Activated CD4-positive, alpha-beta T cell treated with anti-CD3 and anti-CD28 coated beads, Interleukin-10, Interleukin-2, amounts not matched to agents 100 ng/mL and 50 ng/mL, durations not matched to agents 16 hours and 8 hours (primary cell): ENCODE data around the gene UBC.
"Not testable (repeated sequence)": the region's sequence is repeated elsewhere in the genome, so short reads cannot be mapped to it uniquely, and the experiment has no call there.

Source experiments
- DNase-seq: peaks from one replicate; pipeline ENCODE4 v3.0.0-alpha.2; 2020

The UBC gene

DNA sequence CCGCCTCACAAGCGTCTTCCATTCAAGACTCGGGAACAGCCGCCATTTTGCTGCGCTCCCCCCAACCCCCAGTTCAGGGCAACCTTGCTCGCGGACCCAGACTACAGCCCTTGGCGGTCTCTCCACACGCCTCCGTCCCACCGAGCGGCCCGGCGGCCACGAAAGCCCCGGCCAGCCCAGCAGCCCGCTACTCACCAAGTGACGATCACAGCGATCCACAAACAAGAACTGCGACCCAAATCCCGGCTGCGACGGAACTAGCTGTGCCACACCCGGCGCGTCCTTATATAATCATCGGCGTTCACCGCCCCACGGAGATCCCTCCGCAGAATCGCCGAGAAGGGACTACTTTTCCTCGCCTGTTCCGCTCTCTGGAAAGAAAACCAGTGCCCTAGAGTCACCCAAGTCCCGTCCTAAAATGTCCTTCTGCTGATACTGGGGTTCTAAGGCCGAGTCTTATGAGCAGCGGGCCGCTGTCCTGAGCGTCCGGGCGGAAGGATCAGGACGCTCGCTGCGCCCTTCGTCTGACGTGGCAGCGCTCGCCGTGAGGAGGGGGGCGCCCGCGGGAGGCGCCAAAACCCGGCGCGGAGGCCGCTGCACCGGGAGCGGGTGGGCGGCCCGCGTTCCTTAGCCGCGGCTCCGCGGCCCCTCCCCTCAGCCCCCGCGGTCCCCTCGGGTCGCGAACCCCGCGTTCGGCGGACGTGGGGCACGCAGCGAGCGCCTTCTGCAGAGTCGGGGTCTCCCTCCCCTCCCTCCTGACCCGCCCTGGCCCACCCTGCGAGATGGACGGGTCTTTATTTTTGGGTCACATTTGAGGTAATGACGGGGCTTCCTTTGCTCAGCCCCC lies at the start of gene UBC:
Gene UBC (minus strand): TSS at position 259 of the 847 bp plus-strand sequence. CDS start 879 bp downstream, outside the sequence.
- peak; percentile 89 for DNase-seq

DNA sequence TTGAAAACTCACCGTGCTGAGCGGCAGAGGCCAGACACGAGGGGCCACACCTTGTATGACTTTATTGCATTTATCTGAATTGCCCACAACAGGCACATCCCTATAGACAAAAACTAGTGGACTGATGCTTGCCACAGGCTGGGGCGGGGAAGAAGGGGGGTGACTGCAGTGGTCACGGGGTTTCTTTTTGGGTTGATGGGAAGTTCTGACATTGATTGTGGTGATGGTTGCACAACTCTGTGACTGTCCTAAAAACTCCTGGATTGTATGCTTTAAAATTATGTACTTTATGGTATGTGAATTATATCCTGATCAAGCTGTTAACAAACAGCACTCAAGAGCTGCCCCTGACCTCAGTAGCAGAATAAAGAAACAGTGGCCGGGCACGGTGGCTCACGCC lies 48.8 kb upstream of the UBC start:
- no peak for DNase-seq

DNA sequence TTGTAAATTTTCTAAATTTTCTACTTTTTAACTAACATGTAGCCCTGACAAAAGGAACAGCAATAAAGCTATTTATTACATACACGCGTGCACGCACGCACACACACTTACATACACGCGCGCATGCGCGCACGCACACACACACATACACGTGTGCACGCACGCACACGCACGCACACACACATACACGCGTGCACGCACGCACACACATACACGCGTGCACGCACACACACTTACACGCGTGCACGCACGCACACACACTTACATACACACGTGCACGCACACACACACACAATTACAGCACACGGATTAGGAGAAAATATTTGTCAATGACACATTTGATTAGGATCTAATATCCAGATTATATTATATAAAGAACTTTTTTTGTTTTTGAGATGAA lies 46.6 kb upstream of the UBC start:
- no peak for DNase-seq

DNA sequence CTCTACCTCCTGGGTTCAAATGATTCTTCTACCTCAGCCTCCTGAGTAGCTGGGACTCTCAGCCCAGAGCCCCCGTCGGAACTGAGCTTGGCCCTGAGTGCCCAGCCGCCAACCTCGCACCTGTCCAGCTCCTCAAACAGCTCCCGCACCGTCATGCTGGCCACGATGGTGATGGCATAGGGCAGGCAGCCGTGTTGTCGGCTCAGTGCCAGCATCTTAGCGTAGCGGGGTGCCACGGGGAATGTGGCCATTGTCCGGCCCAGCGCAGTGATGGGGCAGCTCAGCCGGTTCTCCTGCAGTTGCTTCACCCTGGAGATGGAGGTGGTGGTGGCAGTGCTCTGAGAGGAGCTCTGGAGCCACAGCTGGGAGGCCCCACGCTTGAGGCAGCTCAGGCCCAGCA lies 42.1 kb upstream of the UBC start:
- no peak for DNase-seq

DNA sequence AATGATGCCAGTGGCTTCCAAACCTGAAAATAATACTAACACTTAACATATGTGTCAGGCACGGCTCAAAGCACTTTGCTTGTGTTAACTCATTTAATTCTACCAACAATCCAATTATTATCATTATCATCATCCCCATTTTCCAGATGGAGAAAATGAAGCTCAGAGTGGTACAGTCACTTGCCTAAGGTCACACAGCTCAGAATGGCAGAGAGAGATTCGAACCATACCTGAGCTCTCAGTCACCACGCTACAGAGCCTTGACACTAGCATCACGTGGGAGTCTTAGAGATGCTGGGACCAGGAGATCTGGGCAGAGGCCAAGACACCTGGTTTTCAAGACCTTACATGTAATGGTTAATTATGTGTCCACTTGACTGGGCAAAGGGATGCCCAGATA lies 40.3 kb upstream of the UBC start:
- DNase-seq = no peak

DNA sequence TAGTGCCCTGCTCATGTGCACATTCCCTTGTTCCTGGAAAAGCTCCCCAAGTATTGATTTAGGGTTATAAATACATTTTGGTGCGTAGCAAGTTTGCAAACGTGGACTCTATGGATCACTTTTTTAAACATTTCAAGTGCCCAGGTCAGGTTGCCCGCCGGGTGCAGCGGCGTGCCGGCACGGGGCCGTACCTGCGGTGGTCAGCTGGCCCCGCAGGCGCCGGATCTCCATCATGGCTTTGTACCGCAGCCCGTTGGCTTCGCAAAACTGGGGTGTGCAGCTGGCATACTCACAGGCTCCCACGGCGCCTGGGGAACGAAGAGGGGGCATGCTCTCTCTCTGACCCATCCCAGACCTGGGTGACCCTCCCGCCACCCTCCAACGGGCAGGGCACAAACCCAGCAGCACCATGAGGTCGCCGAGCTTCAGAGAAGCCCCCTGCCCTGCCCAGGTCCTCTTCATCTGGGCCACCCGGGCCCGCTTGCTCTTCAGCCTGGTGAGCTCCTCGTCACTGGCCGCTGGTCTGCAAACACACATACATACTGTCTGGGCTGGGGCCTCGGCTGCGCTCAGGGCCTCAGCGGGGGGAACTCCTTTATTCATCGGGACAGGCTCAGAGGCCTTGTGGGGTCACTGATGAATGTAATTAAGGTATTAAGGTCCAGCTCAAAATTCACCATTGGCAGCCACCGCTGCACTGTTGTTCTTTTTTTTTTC lies 39.4 kb upstream of the UBC start:
- no peak for DNase-seq

DNA sequence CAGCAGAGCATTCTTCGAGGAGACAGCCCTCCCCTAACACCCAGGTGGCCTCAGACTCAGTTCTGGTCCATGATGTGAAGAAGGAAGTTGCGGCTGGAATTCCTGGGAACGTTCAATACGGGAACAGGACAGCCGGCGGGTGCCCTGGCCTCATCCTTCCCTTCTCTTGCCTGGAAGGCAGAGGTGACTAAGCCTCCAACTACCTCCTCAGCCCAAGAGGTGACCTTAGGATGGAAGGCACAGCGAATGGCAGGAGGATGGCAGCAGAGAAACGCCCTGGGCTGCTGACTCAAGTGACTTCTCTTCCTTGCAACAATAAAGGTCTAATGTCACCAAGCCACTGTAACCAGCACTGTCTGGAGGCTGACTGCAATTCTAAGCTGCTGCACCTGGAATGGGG lies 38.4 kb upstream of the UBC start:
- DNase-seq = no peak

DNA sequence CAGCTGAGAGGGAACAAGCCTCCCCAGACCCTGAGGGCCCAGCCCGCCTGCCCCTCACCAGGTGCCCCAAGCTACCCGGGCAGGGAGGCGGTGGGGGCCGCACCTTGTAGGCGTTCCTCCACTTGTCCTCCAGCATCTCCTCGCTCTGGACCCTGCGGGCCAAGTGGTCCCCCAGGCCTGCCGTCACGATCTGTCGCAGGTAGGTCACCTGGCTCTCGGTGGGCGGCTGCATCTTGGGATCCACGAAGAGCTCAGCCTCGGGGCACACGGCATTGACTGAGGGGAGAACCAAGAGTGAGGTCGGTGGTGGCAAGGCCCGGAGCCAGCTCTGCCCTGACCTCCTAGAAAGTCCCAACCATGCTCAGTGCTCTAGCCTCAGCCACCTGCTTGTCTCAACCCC lies 37.8 kb upstream of the UBC start:
- no peak for DNase-seq

DNA sequence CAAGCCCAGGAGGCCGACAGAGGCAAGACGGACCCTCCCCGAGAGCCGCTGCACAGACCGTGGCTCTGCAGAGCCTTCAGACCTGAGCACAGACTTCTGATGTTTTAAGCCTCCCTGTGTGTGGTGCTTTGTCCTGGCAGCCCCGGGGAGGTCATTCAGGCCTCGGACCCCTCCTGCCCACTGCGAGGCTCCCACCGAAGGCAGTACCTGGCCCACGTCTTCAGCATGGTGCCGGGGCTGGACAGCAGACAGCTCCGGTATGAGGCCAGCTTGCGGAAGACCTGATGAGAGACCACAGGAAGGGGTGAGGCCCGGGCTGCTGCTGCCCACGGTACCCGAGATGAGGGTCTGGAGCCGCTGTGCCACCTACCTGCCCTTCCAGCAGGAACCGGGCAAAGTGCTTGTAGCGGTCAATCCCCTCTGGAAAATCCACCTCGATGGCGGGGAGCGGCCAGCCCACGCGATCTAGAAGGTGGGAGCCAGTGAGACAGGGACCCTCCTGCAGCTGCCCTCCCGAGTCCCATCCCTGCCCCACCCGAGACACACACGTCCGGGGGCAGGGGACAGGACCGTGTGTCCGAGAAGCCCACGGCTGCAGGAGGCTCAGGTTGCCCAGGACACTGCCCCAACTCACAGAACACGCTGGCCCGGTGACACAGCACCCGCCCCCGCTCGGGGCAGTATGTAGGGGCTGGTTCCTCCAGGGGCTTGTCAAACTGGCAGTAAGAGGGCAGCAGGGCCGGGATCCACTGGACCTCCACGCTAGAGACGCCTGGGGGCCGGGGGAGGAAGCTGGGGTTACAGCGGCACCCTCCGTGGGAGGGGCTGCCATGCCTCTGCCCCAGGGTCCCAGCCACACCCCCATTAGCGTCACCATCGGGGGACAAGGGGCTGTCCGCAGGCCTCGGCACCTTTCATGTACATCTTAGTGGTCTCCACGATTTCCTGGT lies 35.6 kb upstream of the UBC start:
- DNase-seq = no peak

DNA sequence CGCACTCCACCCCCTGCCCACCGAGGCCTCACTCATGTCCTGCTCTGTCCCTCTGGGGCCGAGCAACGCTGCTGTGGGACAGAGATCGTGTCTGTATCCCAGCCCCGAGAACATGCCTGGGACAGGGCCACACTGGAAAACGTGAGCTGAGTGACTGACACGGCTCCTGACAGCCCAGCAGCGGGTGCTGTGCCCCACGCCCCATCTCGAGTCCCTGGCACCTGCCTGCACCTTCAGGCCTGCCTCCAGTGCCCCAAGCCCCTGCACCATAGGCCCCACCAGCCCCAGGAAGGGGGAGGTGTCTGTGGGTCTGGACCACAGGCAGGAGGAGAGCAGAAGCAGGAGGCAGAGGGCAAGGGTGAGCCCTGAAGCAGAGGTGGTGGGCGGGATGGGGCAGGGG lies 34.6 kb upstream of the UBC start:
- DNase-seq = no peak

DNA sequence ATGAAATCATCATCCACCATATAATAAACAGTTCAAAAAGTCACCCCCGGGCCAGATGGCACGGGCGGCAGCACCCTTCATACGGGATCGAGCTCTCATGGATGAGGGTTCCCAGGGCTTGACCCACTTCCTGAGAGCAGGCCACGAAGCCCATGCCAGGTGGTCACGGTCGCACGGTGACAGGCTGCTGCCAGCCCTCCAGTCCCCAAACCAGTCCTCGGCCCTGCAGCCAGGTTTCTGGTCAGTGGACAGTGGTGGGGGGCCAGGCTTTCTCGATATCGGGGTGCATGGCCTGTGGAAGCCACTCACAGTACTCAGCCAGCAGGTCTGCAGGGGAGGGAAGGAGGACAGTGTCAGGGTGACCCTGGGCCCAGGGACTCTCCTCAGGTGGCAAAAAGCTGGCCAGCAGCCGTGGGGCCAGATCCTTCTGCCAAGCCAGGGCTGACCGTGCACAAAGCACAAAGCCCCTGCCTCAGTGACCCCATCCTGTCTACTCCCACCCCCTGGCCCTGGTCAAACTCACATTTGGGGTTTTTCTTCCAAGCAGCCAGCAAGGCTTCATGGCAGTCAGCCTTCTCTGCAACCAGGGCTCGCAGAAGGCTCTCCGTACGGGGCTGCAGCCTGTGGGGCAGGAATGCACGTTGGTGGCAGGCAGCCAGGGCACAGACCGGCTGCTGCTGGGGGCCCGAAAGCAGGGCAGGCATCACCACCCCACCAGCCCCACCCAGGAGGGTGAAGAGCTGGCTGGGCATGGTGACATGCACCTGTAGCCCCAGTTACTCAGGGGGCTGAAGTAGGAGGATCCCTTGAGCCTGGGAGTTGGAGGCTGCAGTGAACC lies 33.3 kb upstream of the UBC start:
- no peak for DNase-seq

DNA sequence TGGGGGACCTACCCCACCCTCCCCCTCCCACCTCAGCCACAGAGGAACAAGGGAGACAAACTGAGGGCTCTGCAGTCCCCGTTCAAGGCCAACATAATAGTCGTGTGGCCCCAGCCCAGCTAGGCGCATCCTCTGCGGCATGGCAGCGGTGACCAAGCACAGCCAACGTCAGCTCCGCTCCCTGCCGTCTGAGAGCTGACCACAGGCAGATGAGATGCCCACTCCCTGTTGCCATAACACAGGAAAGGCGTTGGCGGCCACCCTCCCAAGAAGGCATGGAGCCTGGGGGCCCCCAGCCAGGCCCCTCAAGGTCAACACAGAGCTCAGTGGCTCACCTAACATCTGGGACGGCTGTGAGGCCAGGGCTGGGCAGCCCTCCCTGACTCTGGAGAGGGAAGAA lies 32.6 kb upstream of the UBC start:
- DNase-seq = no peak

DNA sequence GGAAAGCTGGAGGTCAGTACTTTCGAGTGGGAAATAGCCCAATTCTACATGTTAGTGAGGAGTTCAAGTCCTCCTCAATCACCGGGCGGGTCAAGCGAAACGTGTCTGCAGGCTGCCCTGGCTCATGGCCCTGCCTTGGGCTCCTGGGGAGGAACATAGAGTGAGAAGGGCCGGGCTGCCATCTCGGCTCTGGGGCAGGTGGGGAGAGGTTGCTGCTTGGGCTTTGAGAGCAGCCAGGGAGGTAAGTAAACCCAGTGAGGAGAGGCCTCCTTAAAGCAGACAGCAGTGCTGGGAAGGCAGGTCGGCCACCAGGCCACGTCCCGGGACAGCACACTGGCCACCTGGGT lies 32.0 kb upstream of the UBC start:
- DNase-seq = no peak

DNA sequence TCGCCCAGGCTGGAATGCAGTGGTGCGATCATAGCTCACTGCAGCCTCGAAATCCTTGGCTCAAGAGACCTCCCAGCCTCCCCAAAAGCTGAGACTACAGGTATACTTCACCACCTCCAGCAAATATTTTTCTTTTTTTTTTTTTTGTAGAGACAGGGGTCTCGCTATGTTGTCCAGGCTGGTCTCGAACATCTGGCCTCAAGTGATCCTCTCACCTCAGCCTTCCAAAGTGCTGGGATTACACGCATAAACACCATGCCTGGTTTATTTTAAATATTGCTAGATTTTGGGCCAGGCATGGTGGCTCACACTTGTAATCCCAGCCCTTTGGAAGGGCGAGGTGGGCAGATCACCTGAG lies 26.7 kb upstream of the UBC start:
- DNase-seq = no peak

DNA sequence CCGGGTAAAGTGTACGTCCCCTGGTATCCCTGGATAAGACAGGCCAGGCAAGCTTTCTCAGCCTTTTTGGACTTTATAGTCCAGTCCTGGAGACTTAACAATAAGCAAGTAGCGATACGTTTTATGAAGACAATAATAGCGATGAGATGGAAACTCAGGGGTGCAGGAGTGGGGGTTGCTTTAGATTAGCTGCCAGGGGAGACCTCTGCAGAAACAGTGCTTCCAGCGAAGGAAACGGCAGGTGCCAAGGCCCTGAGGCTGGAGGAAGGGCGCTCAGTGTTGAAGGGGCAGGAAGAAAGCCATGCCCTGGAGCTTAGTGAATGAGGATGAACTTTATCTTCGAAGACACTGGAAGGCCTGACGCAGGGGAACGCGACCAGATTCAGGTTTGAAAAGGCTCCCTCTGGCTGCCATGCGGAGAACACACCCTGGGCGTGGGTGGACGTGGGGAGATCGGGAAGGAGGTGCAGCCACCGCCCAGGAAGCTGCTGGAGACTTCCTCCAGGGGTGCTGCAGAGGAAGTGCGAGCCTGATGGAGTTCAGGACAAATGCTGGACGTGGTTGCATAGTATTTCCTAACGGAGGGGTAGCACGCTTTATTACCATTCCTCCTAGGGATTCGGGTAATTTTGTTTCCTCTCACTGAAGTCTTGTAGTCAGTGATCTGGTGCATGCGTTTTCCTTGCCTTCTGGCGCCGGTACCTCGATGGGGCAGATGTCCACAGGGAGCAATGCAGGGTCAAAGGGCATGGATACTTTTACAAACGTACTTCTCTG lies 26.1 kb upstream of the UBC start:
- peak; percentile 90 for DNase-seq

DNA sequence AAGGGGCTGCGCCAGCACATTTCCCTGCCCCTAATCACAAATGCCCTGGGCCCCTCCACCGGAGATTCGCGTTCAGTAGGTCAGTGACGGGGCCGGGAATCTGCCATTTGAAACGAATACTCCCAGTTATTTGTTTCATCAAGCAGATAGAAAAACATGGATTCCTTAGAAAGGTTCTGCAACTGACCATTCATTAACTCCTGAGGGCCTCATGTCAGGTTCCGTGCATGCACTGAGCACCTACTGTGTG lies 25.6 kb upstream of the UBC start:
- no peak for DNase-seq

DNA sequence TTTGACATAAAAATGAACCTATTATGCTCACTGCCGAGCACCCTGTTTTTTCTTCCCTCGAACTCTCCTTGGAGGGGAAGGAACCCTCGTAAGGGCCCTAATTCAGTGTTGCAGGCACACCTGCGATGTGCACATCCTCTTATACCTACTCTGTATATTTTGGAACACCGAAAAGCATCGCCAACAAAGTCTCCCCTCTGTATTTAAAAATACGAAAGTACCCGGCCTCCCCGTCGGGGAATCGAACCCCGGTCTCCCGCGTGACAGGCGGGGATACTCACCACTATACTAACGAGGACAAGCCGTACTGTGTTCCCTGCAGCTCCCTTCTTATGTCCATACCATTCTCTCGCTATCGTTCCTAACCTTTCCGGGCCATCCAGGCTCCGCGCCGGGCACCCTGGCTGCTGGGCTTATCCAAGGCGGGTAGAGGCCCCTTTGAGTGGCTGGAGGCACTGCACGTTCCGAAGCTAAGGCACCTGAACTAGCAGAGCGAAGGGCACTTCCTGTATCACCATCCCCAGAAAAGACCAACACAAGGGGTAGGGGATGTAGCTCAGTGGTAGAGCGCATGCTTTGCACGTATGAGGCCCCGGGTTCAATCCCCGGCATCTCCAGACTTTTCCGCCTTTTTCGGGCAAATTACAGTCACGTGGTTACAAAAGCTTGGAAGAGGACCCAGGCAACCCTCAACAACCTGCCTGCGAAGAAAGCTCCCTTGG lies 25.1 kb upstream of the UBC start:
- peak; percentile 95 for DNase-seq

DNA sequence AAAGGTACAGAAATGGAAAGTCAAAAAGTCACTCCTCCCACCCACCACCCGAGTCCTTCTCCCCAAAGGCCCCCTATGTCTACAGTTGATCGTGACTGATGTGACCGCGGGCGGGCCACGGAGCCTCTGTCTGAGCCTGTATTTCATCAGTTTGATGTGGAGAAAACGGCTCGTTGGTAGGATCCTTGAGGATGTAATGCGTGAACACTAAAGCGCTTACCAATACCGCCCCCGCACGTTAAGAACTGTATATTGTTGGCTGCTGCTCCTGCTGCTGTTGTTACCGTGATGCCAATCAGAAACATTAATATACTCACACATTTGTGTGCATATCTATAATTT lies 24.6 kb upstream of the UBC start:
- no peak for DNase-seq

DNA sequence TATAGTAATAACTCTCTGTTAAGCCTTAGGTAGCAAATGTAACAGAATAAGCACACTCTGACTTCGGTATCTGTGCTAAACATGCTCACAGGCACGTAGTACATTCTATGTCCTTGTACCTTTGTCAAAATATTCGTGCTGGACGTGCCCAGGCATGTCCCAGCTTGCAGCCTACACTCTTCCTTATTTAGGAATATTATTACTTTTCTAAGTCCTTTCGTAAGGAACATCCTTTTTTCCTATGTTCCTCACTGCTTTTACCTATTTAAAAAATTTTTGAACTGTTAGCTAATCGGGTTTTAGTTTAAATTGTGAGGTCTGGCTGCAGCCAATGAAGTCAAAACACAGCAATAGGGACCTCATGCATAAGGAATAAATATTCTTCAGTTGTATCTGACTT lies 24.1 kb upstream of the UBC start:
- DNase-seq = peak; percentile 28

DNA sequence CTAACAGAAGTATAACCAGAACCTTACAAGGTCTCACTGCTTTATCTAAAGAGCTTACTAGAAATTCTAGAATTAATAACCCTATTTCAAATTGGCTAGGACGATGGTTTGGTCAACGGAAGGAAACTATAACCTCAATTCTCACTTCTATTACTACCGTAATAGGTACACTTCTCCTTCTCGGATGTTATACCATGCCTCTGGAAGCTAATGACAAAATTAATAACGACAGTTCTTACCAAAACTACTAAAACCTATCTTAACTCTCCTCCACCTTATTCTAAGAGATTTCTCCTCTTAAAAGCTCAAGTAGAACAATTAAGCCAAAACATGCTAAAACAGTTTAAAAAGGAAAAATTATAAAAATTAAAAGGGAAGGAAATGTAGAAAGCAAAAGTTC lies 23.7 kb upstream of the UBC start:
- no peak for DNase-seq

DNA sequence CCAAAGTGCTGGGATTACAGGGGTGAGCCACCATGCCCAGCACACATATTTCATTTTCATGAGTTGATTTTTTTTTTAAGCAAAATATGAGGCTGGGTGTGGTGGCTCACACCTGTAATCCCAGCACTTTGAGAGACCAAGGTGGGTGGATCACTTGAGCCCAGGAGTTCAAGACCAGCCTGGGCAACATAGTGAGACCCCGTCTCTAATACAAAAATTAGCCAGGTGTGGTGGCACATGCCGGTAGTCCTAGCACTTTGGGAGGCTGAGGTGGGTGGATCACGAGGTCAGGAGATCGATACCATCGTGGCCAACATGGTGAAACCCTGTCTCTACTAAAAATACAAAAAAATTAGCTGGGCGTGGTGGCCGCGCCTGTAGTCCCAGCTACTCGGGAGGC lies 17.1 kb upstream of the UBC start:
- not testable (repeated sequence) for DNase-seq

DNA sequence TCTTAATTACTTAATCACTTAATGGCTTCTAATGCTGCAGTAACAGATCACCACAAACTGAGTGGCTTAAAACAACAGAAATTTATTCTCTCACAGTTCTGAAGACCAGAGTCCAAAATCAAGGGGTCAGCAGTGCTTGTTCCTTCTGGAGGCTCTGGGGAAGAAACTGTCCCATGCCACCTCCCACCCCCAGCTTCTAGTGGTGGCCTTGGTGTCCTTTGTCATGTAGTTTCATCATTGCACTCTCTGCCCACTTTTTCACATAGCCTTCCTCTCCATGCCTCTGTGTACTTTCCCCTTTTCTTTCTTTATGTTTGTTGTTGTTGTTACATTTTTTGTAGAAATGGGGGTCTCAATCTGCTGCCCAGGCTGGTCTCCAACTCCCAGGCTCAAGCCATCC lies 16.1 kb upstream of the UBC start:
- no peak for DNase-seq
